HepG2 (cell line): Measurements from ENCODE around the gene SPG7. TPM values are rescaled to one million over a fixed set of nuclear protein-coding genes. Genes with fewer than 3 reads are reported as not detected.

Experiments
- ARNT2 ChIP-seq: sonication (generic); formaldehyde crosslinking; IDR thresholded peaks from 2 replicates; pipeline ENCODE4 v1.8.0; 2022; ENCODE audit warnings: mild to moderate bottlenecking, low read depth, missing genetic modification reagents, moderate library complexity
- ARNTL ChIP-seq: sonication (generic); formaldehyde crosslinking; IDR thresholded peaks from 2 replicates; pipeline ENCODE4 v1.4.0; 2020; ENCODE audit warnings: mild to moderate bottlenecking, missing genetic modification reagents
- ASH2L ChIP-seq: fragments of 300-600, 200-600 bp; sonication (generic); IDR thresholded peaks from 2 replicates; pipeline ENCODE4 v1.7.0; 2017; ENCODE audit warnings: low read depth, mild to moderate bottlenecking, moderate library complexity, mixed read lengths, low read length; ENCODE audit not compliant: insufficient read length
- GTF2F1 ChIP-seq: fragments of 150-350 bp; IDR thresholded peaks from 2 replicates; pipeline ENCODE4 v1.6.1; 2014; ENCODE audit warnings: low read length
- JUN ChIP-seq: sonication (generic); formaldehyde crosslinking; IDR thresholded peaks from 2 replicates; pipeline ENCODE4 v1.4.0; 2020; ENCODE audit warnings: mild to moderate bottlenecking, missing genetic modification reagents
- NAIF1 ChIP-seq: sonication (generic); formaldehyde crosslinking; IDR thresholded peaks from 2 replicates; pipeline ENCODE4 v1.5.0; 2020; ENCODE audit warnings: mild to moderate bottlenecking, missing genetic modification reagents, borderline replicate concordance
- PBX2 ChIP-seq: IDR thresholded peaks from 2 replicates; pipeline ENCODE4 v1.6.1; 2016; ENCODE audit warnings: control low read depth
- PREB ChIP-seq: sonication (generic); formaldehyde crosslinking; IDR thresholded peaks from 2 replicates; pipeline ENCODE4 v1.4.0; 2020; ENCODE audit warnings: missing genetic modification reagents
- RNF219 ChIP-seq: sonication (generic); formaldehyde crosslinking; IDR thresholded peaks from 2 replicates; pipeline ENCODE4 v1.5.0; 2020; ENCODE audit warnings: mild to moderate bottlenecking, missing genetic modification reagents
- SCMH1 ChIP-seq: sonication (generic); formaldehyde crosslinking; IDR thresholded peaks from 2 replicates; pipeline ENCODE4 v1.9.0; 2021; ENCODE audit warnings: missing genetic modification reagents, mild to moderate bottlenecking, borderline replicate concordance
- SMARCE1 ChIP-seq: fragments of 450-650 bp; IDR thresholded peaks from 2 replicates; pipeline ENCODE4 v1.6.1; 2017; ENCODE audit warnings: borderline replicate concordance
- TBP ChIP-seq: sonication (generic); formaldehyde crosslinking; IDR thresholded peaks from 2 replicates; pipeline ENCODE4 v1.5.0; 2020; ENCODE audit warnings: missing genetic modification reagents
- TFE3 ChIP-seq: IDR thresholded peaks from 2 replicates; pipeline ENCODE4 v1.6.1; 2016
- TOPORS ChIP-seq: sonication (generic); formaldehyde crosslinking; IDR thresholded peaks from 2 replicates; pipeline ENCODE4 v1.8.0; 2023; ENCODE audit warnings: mild to moderate bottlenecking, missing genetic modification reagents
- TRIM22 ChIP-seq: fragments of 450-650 bp; IDR thresholded peaks from 2 replicates; pipeline ENCODE4 v1.6.1; 2017
- ZBTB1 ChIP-seq: sonication (generic); formaldehyde crosslinking; IDR thresholded peaks from 2 replicates; pipeline ENCODE4 v1.4.0; 2020; ENCODE audit warnings: missing genetic modification reagents, borderline replicate concordance
- ZBTB42 ChIP-seq: sonication (generic); formaldehyde crosslinking; IDR thresholded peaks from 2 replicates; pipeline ENCODE4 v1.5.0; 2020; ENCODE audit warnings: mild to moderate bottlenecking, missing genetic modification reagents
- ZBTB8A ChIP-seq: sonication (generic); formaldehyde crosslinking; IDR thresholded peaks from 2 replicates; pipeline ENCODE4 v1.4.0; 2020; ENCODE audit warnings: mild to moderate bottlenecking, low read depth, missing genetic modification reagents, borderline replicate concordance
- ZNF253 ChIP-seq: sonication (generic); formaldehyde crosslinking; IDR thresholded peaks from 2 replicates; pipeline ENCODE4 v1.8.0; 2022; ENCODE audit warnings: mild to moderate bottlenecking, missing genetic modification reagents, borderline replicate concordance
- ZNF704 ChIP-seq: sonication (generic); formaldehyde crosslinking; IDR thresholded peaks from 2 replicates; pipeline ENCODE4 v1.8.1; 2023; ENCODE audit warnings: mild to moderate bottlenecking, inconsistent platforms, moderate library complexity, missing genetic modification reagents, borderline replicate concordance
- polyA plus RNA-seq, 8 experiments: library from polyadenylated mRNA; depleted of rRNA in 3 of 8; stranded (reverse) in 7 of 8; unstranded in 1 of 8; fragments of >200 nt; fragmentation: Illumina TruSeq in 4 of 8; extraction: Trizol in 4 of 8; gene quantifications; 2 replicates each; pipeline versions ENCODE4 v1.2.1 to v1.2.3, GENCODE V29; 2011 to 2016; ENCODE audit warnings: low read depth in 4 of 8, missing spikeins in 1 of 8, mixed read lengths in 1 of 8; ENCODE audit not compliant: insufficient read depth in 1 of 8
- total RNA-seq, 5 experiments: library from RNA; depleted of rRNA; stranded (reverse); fragments of >200 nt; fragmentation: Illumina TruSeq; extraction: Trizol; gene quantifications; 2 replicates each; pipeline ENCODE4 v1.2.3, GENCODE V29; 2016; ENCODE audit warnings: low read depth in 1 of 5

The SPG7 gene
- total and polyA plus RNA-seq, 2 of the 13 experiments (the other 11 are each of a cell fraction or from before 2014, with no cell fraction given) = 66.0 to 136 TPM

GRCh38 chr16:89507834-89508590 lies at the start of gene SPG7 (continued):
- no peak for TF ChIP-seq PBX2 (CRISPR knock-in tag)
- no peak for TF ChIP-seq SMARCE1
- peak; percentile 43; the same call in 1 of the 2 replicates for TF ChIP-seq ZBTB1 (CRISPR knock-in tag)
- peak; percentile 38; the same call in 1 of the 2 replicates for TF ChIP-seq TFE3 (CRISPR knock-in tag)
- peak; percentile 54; the same call in 1 of the 2 replicates for TF ChIP-seq ZBTB8A (CRISPR knock-in tag)
- no peak for TF ChIP-seq NAIF1
- TF ChIP-seq TOPORS (CRISPR knock-in tag) = peak; percentile 89
- TF ChIP-seq TRIM22 = no peak
- TF ChIP-seq SCMH1 (CRISPR knock-in tag) = no peak
- no peak; the same call in 1 of the 2 replicates for TF ChIP-seq ZNF253 (CRISPR knock-in tag)
- TF ChIP-seq ASH2L = peak; percentile 81
- no peak; the same call in 1 of the 2 replicates for TF ChIP-seq RNF219 (CRISPR knock-in tag)
- TF ChIP-seq GTF2F1 = no peak
- 0 out of 2 replicates have a peak, but pooled peaks have one; percentile 45 for TF ChIP-seq ZBTB42 (CRISPR knock-in tag)
- no peak for TF ChIP-seq ARNT2 (CRISPR knock-in tag)
- peak; percentile 20; the same call in 1 of the 2 replicates for TF ChIP-seq PREB
- peak; percentile 42 for TF ChIP-seq ARNTL (CRISPR knock-in tag)
- peak; percentile 11; the same call in 1 of the 2 replicates for TF ChIP-seq JUN
- no peak for TF ChIP-seq TBP (CRISPR knock-in tag)
- peak; percentile 61; the same call in 1 of the 2 replicates for TF ChIP-seq ZNF704 (CRISPR knock-in tag)
